ENCODE results near the gene TMEM237. TPM values are rescaled to one million over a fixed set of nuclear protein-coding genes. Genes with fewer than 3 reads are reported as not detected.

Gene TMEM237
- polyA plus RNA-seq (2012; ENCODE audit: insufficient read depth, insufficient read length, low read depth) = 15.5 TPM

- Histone ChIP-seq H3K36me3 (peaks cover 3% of the 10 kb centered on the region; the same call in 1 of the 2 replicates), H3K4me3 (ENCODE audit: low read depth, low read length) (peak within 1 kb of the TSS; percentile 71), H3K27me3 (no peaks in the 10 kb centered on the region), H3K9me3 (no peaks in the 10 kb centered on the region), H3K4me1 (no peaks in the 10 kb centered on the region; the same call in 1 of the 2 replicates)
- no peak for TF ChIP-seq CTCF (IDR thresholded peaks at IDR 0.05; ENCODE audit: low read depth, low read length)
- DNase-seq = peak; percentile 65
Measured at GRCh38 chr2:201643216-201643890, at the start of gene TMEM237. Gene TMEM237 (minus strand): TSS chr2:201643503. CDS start chr2:201643400, 103 bp downstream.

- Histone ChIP-seq H3K4me1 (no peaks in the 10 kb centered on the region), H3K4me3 (ENCODE audit: low read depth, low read length) (no peak overlapping the region), H3K9me3 (no peaks in the 10 kb centered on the region), H3K36me3 (no peaks in the 10 kb centered on the region), H3K27me3 (no peaks in the 10 kb centered on the region)
- TF ChIP-seq CTCF (IDR thresholded peaks at IDR 0.05; ENCODE audit: low read depth, low read length) = no peak
- DNase-seq = no peak
Measured at GRCh38 chr2:201685156-201685555, 41.9 kb upstream of the TMEM237 start.

GRCh38 chr2:201680743-201681142 lies 37.4 kb upstream of the TMEM237 start:
- H3K36me3 ChIP-seq = no peaks in the 10 kb centered on the region
- DNase-seq = peak; percentile 40
- H3K27me3 ChIP-seq = no peaks in the 10 kb centered on the region
- no peak overlapping the region for H3K4me3 ChIP-seq (ENCODE audit: low read depth, low read length)
- peak; percentile 75 for TF ChIP-seq CTCF (IDR thresholded peaks at IDR 0.05; ENCODE audit: low read depth, low read length)
- no peaks in the 10 kb centered on the region for H3K9me3 ChIP-seq
- no peaks in the 10 kb centered on the region for H3K4me1 ChIP-seq

- Histone ChIP-seq H3K27me3 (no peaks in the 10 kb centered on the region), H3K36me3 (no peaks in the 10 kb centered on the region), H3K9me3 (no peaks in the 10 kb centered on the region), H3K4me3 (ENCODE audit: low read depth, low read length) (no peak overlapping the region), H3K4me1 (no peaks in the 10 kb centered on the region)
- no peak for TF ChIP-seq CTCF (IDR thresholded peaks at IDR 0.05; ENCODE audit: low read depth, low read length)
- DNase-seq = no peak
Measured at GRCh38 chr2:201678401-201678800, 35.1 kb upstream of the TMEM237 start.

GRCh38 chr2:201675454-201675853 lies 32.2 kb upstream of the TMEM237 start:
- Histone ChIP-seq H3K9me3 (no peaks in the 10 kb centered on the region), H3K27me3 (no peaks in the 10 kb centered on the region), H3K36me3 (no peaks in the 10 kb centered on the region), H3K4me1 (no peaks in the 10 kb centered on the region), H3K4me3 (ENCODE audit: low read depth, low read length) (no peak overlapping the region)
- no peak for DNase-seq
- no peak for TF ChIP-seq CTCF (IDR thresholded peaks at IDR 0.05; ENCODE audit: low read depth, low read length)

- Histone ChIP-seq H3K4me1 (no peaks in the 10 kb centered on the region), H3K4me3 (ENCODE audit: low read depth, low read length) (no peak overlapping the region), H3K9me3 (no peaks in the 10 kb centered on the region), H3K27me3 (no peaks in the 10 kb centered on the region), H3K36me3 (no peaks in the 10 kb centered on the region)
- no peak for TF ChIP-seq CTCF (IDR thresholded peaks at IDR 0.05; ENCODE audit: low read depth, low read length)
- no peak for DNase-seq
Measured at GRCh38 chr2:201674794-201675193, 31.5 kb upstream of the TMEM237 start.
